Dermis microvascular lymphatic vessel endothelial cell (primary cell): ENCODE data around the gene ZMYND8. TPM values are rescaled to one million over a fixed set of nuclear protein-coding genes. Genes with fewer than 3 reads are reported as not detected.
A peak's percentile ranks its signal among the peaks of the same experiment; 100 is the strongest.
"Not testable (repeated sequence)": the region's sequence is repeated elsewhere in the genome, so short reads cannot be mapped to it uniquely, and the experiment has no call there.

Source experiments
- DNase-seq, 2 donors: peaks; one replicate each; pipeline versions ENCODE4 v3.0.0 to v3.0.0-alpha.2; 2010; ENCODE audit warnings: low read depth in 2 of 2
- total RNA-seq: library from RNA; depleted of rRNA; stranded (reverse); fragments of >200 nt; gene quantifications from 2 replicates; pipeline ENCODE4 v1.2.1, GENCODE V29; 2014

The ZMYND8 gene
- total RNA-seq, 1 donor from 2014 or later: 24.9 TPM

- DNase-seq: peak; percentile 50 to 77
These were observed 150.8 kb downstream of the ZMYND8 start for GRCh38 chr20:47205577-47206123.

GRCh38 chr20:47204850-47205122 lies 151.7 kb downstream of the ZMYND8 start:
- not testable (repeated sequence) for DNase-seq

GRCh38 chr20:47204008-47204849 lies 152.3 kb downstream of the ZMYND8 start:
- no peak for DNase-seq

GRCh38 chr20:47202733-47203667 lies 153.5 kb downstream of the ZMYND8 start:
- DNase-seq: no peak

- no peak for DNase-seq
These were observed 155.3 kb downstream of the ZMYND8 start for GRCh38 chr20:47201074-47201730.

GRCh38 chr20:47198996-47199552 lies 157.4 kb downstream of the ZMYND8 start:
- DNase-seq: no peak

GRCh38 chr20:47198254-47198671 lies 158.2 kb downstream of the ZMYND8 start:
- no peak for DNase-seq

GRCh38 chr20:47196091-47197081 lies 160.1 kb downstream of the ZMYND8 start:
- DNase-seq: peak; percentile 18 to 52

- DNase-seq: no peak
These were observed 160.9 kb downstream of the ZMYND8 start for GRCh38 chr20:47195573-47195972.

GRCh38 chr20:47191956-47192355 lies 164.5 kb downstream of the ZMYND8 start:
- no peak for DNase-seq

- DNase-seq: no peak
These were observed 165.3 kb downstream of the ZMYND8 start for GRCh38 chr20:47191074-47191673.

- no peak for DNase-seq
These were observed 167.4 kb downstream of the ZMYND8 start for GRCh38 chr20:47189060-47189459.

GRCh38 chr20:47188540-47188939 lies 168.0 kb downstream of the ZMYND8 start:
- DNase-seq: no peak

- no peak for DNase-seq
These were observed 168.9 kb downstream of the ZMYND8 start for GRCh38 chr20:47187450-47188195.

- no peak for DNase-seq
These were observed 173.1 kb downstream of the ZMYND8 start for GRCh38 chr20:47183367-47183766.

GRCh38 chr20:47181056-47181862 lies 175.2 kb downstream of the ZMYND8 start:
- peak; percentile 31 to 71 for DNase-seq

- DNase-seq: no peak
These were observed 177.2 kb downstream of the ZMYND8 start for GRCh38 chr20:47179267-47179666.

- no peak for DNase-seq
These were observed 177.6 kb downstream of the ZMYND8 start for GRCh38 chr20:47178851-47179250.
